Panc1 (cell line): Measurements from ENCODE around the gene ONECUT1. TPM values are rescaled to one million over a fixed set of nuclear protein-coding genes. Genes with fewer than 3 reads are reported as not detected.

Experiments
- ATAC-seq: fragments of 200-7000 bp; cut with Tn5 transposase; 2 replicates; pipeline ENCODE4 v1.9.1; 2020; ENCODE audit warnings: mild to moderate bottlenecking, moderate library complexity
- BruUV-seq: library from RNA; stranded (reverse); fragments of 400-500 nt; replicated peaks from 2 replicates; lab custom pipeline; 2021; lab: Mats Ljungman, UMichigan
- CTCF ChIA-PET: fragments of 300-600 bp; sonication (Branson Sonifier 250); formaldehyde crosslinking; loops from one replicate; lab custom pipeline; 2022; ENCODE audit warnings: antibody characterized with exemption; lab: Charles Lee
- POLR2A ChIA-PET: fragments of 300-600 bp; sonication (Branson Sonifier 250); formaldehyde crosslinking; loops from one replicate; lab custom pipeline; 2022; ENCODE audit warnings: antibody characterized with exemption; lab: Charles Lee
- DNase-seq: peaks from one replicate; pipeline ENCODE4 v3.0.0-alpha.2; 2010; ENCODE audit warnings: low read depth, low spot score
- H3K27ac ChIP-seq: 2 replicates; pipeline ENCODE4 v1.5.1; 2011; ENCODE audit warnings: mild to moderate bottlenecking, low read length, inconsistent platforms
- H3K27me3 ChIP-seq: fragments of 200-500 bp; sonication (Bioruptor generic); 2 replicates; pipeline ENCODE4 v1.6.0; 2014; ENCODE audit warnings: low read length, inconsistent platforms; ENCODE audit not compliant: control insufficient read depth, insufficient read depth
- H3K36me3 ChIP-seq: fragments of 200-500 bp; sonication (Bioruptor generic); 2 replicates; pipeline ENCODE4 v1.5.1; 2014; ENCODE audit warnings: inconsistent platforms, mild to moderate bottlenecking, low read length, moderate library complexity; ENCODE audit not compliant: control insufficient read depth, insufficient read depth
- H3K4me1 ChIP-seq: 2 replicates; pipeline ENCODE4 v1.5.1; 2011; ENCODE audit warnings: inconsistent platforms, mild to moderate bottlenecking, low read length, moderate library complexity; ENCODE audit not compliant: control insufficient read depth, insufficient read depth
- H3K4me3 ChIP-seq, 2 experiments: 2 replicates each; pipeline ENCODE4 v1.5.1; 2011 to 2012; ENCODE audit warnings: low read depth in 2 of 2, low read length in 2 of 2, mild to moderate bottlenecking in 2 of 2, inconsistent platforms in 1 of 2, moderate library complexity in 1 of 2
- H3K9me3 ChIP-seq: fragments of 200-500 bp; sonication (Bioruptor generic); 2 replicates; pipeline ENCODE4 v1.5.1; 2014; ENCODE audit warnings: low read depth, mild to moderate bottlenecking, inconsistent platforms, low read length, moderate library complexity; ENCODE audit not compliant: control insufficient read depth, insufficient read depth
- CTCF ChIP-seq: fragments of 450-650 bp; IDR thresholded peaks from 2 replicates; pipeline ENCODE4 v1.5.1; 2017; ENCODE audit warnings: mild to moderate bottlenecking
- POLR2AphosphoS5 ChIP-seq: IDR thresholded peaks from 2 replicates; pipeline ENCODE4 v1.6.1; 2012; ENCODE audit warnings: mild to moderate bottlenecking, low read depth, low read length, moderate library complexity
- REST ChIP-seq, 2 experiments: IDR thresholded peaks; 2 replicates each; pipeline ENCODE4 v1.6.1; 2011 to 2012; ENCODE audit warnings: low read depth in 2 of 2, control low read depth in 1 of 2, low read length in 1 of 2, mild to moderate bottlenecking in 1 of 2, moderate library complexity in 1 of 2; ENCODE audit not compliant: insufficient read depth in 1 of 2
- SIN3A ChIP-seq: IDR thresholded peaks from 2 replicates; pipeline ENCODE4 v1.6.1; 2012; ENCODE audit warnings: low read depth, mild to moderate bottlenecking, low read length, moderate library complexity, borderline replicate concordance; ENCODE audit not compliant: insufficient read depth
- TCF7L2 ChIP-seq: IDR thresholded peaks from 2 replicates; pipeline ENCODE4 v1.6.1; 2011; ENCODE audit warnings: mild to moderate bottlenecking, low read depth, low read length, inconsistent platforms
- in situ Hi-C: cut with HindIII; loops from 2 replicates; pipeline ENCODE4 v1.10.0; 2016; ENCODE audit warnings: low sequenced_read_pairs, low pct_unique_long_range_greater_than_20kb
- intact Hi-C: fragments of 100-400 bp; cut with micrococcal nuclease; formaldehyde crosslinking; loops from one replicate; pipeline ENCODE4 v1.10.0; 2022; ENCODE audit not compliant: unreplicated experiment
- total RNA-seq: library from RNA; stranded (reverse); gene quantifications from one replicate; pipeline ENCODE4 v1.2.1, GENCODE V29; 2021; ENCODE audit not compliant: unreplicated experiment

The ONECUT1 gene
- total RNA-seq, 1 experiment from 2014 or later = 0.18 TPM

- DNase-seq (no peak), ATAC-seq (no peak)
- in situ Hi-C loops (no loop called here), intact Hi-C loops (no loop called here)
- Histone ChIP-seq H3K9me3 (no peaks in the 10 kb centered on the region), H3K36me3 (no peaks in the 10 kb centered on the region), H3K4me1 (peaks cover 3% of the 10 kb centered on the region; the same call in 1 of the 2 replicates), H3K4me3 (no peak overlapping the region), H3K27me3 (peaks cover 11% of the 10 kb centered on the region), H3K27ac (no peak overlapping the region)
- BruUV-seq = no TSS peak
- POLR2A ChIA-PET = interaction anchor here (0.6 kb wide), 1 partner anchor 471 kb away, joined by 6 read pairs; no protein-coding TSS in a partner anchor
- no peak for TF ChIP-seq CTCF
- no peak for TF ChIP-seq POLR2AphosphoS5
- TF ChIP-seq TCF7L2 = no peak
- no peak for TF ChIP-seq REST (IDR thresholded peaks at IDR 0.05; ENCODE audit: insufficient read depth in 1 of 2, low read depth in 2 of 2, low read length in 1 of 2)
- no peak for TF ChIP-seq SIN3A
- CTCF ChIA-PET = no interaction called here
Observed at GRCh38 chr15:52805351-52806283, 15.5 kb upstream of the ONECUT1 start.

- Histone ChIP-seq H3K4me1 (peaks cover 3% of the 10 kb centered on the region; the same call in 1 of the 2 replicates), H3K36me3 (no peaks in the 10 kb centered on the region), H3K9me3 (no peaks in the 10 kb centered on the region), H3K27ac (no peak overlapping the region), H3K4me3 (no peak overlapping the region), H3K27me3 (peaks cover 11% of the 10 kb centered on the region)
- no TSS peak for BruUV-seq
- ATAC-seq = no peak
- in situ Hi-C loops (no loop called here), intact Hi-C loops (no loop called here)
- CTCF ChIA-PET = interaction anchor here (0.6 to 0.7 kb wide), 2 partner anchors 12 to 517 kb away, joined by 6 read pairs; no protein-coding TSS in a partner anchor
- TF ChIP-seq TCF7L2 (no peak), CTCF (no peak), POLR2AphosphoS5 (no peak)
- POLR2A ChIA-PET = interaction anchor here (0.6 kb wide), 1 partner anchor 470 kb away, joined by 6 read pairs; no protein-coding TSS in a partner anchor
- no peak for DNase-seq
Observed at GRCh38 chr15:52804526-52805081, 14.5 kb upstream of the ONECUT1 start.
